Stimulated activated CD8-positive, alpha-beta memory T cell treated with anti-CD3 and anti-CD28 coated beads, Interleukin-7, amount 100 ng/mL, for 1 hour (primary cell): ENCODE measurements around the gene EHMT1.

Experiments used
- DNase-seq, 2 donors: peaks; one replicate each; pipeline ENCODE4 v3.0.0-alpha.2; 2020; ENCODE audit warnings: low read depth in 2 of 2

EHMT1 gene

GRCh38 chr9:137646341-137646740 is 27.5 kb downstream of the EHMT1 start:
- no peak for DNase-seq

- DNase-seq = no peak
These were observed 28.4 kb downstream of the EHMT1 start for GRCh38 chr9:137647096-137647714.

- no peak for DNase-seq
These were observed 29.6 kb downstream of the EHMT1 start for GRCh38 chr9:137648396-137648795.

- no peak for DNase-seq
These were observed 30.7 kb downstream of the EHMT1 start for GRCh38 chr9:137649553-137649952.

GRCh38 chr9:137650259-137650658 is 31.5 kb downstream of the EHMT1 start:
- DNase-seq = no peak

GRCh38 chr9:137650779-137651178 is 32.0 kb downstream of the EHMT1 start:
- no peak for DNase-seq

- DNase-seq = no peak
These were observed 37.6 kb downstream of the EHMT1 start for GRCh38 chr9:137656416-137656815.

- no peak for DNase-seq
These were observed 38.8 kb downstream of the EHMT1 start for GRCh38 chr9:137657606-137658005.

GRCh38 chr9:137658781-137659180 is 40.0 kb downstream of the EHMT1 start:
- no peak for DNase-seq

GRCh38 chr9:137660144-137660543 is 41.3 kb downstream of the EHMT1 start:
- no peak for DNase-seq

GRCh38 chr9:137663584-137663983 is 44.8 kb downstream of the EHMT1 start:
- DNase-seq = no peak

GRCh38 chr9:137664676-137665075 is 45.9 kb downstream of the EHMT1 start:
- no peak for DNase-seq

- no peak for DNase-seq
These were observed 46.4 kb downstream of the EHMT1 start for GRCh38 chr9:137665226-137665625.

GRCh38 chr9:137665697-137666512 is 47.1 kb downstream of the EHMT1 start:
- no peak for DNase-seq

GRCh38 chr9:137666513-137666822 is 47.7 kb downstream of the EHMT1 start:
- no peak for DNase-seq

- DNase-seq = no peak
These were observed 48.3 kb downstream of the EHMT1 start for GRCh38 chr9:137666955-137667670.

GRCh38 chr9:137668203-137668602 is 49.4 kb downstream of the EHMT1 start:
- DNase-seq = no peak

- no peak for DNase-seq
These were observed 50.5 kb downstream of the EHMT1 start for GRCh38 chr9:137669261-137669672.

GRCh38 chr9:137670391-137671195 is 51.8 kb downstream of the EHMT1 start:
- DNase-seq = no peak

GRCh38 chr9:137671196-137671538 is 52.4 kb downstream of the EHMT1 start:
- no peak for DNase-seq

GRCh38 chr9:137671721-137672120 is 52.9 kb downstream of the EHMT1 start:
- no peak for DNase-seq
